ENCODE measurements around the gene RPS10.
"Not testable (repeated sequence)": the region's sequence is repeated elsewhere in the genome, so short reads cannot be mapped to it uniquely, and the experiment has no call there.

RPS10 gene

DNA sequence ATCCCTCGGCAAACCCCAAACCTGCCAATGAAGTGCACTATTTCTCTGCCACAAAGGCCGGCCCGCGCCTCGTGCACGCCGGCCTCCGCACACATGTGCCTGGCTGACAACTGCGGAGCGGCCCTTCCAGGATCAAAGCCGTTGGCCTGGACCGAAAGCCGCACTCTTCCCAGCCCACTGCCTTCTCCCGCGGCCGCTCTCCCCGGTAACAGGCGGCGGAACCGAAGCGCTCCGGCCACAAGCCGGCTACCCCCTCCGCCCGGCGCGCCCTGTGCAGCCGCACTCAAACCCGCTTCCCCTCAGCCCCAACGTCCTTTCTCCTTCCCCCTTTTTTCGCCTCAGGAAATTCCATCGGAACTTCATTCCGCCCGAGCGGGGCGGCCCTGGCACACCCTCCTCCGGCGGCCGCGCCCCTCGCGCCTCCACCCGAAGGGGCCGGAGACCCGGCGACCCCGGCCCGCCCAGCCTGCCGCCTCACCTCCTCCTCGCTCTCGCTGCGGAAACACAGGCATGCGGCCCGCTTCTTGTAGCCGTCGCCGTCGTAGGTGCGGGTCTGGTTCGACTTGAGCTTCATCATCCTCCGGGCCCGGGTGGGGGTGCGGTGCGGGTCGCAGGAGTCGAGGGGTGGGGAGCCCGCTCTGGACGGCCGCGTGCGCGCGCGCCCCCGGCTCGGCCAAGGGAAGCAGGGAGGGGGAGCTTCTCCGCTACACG is 33.9 kb downstream of the RPS10 start:
- peak; percentile 23 to 49 for DNase-seq

DNA sequence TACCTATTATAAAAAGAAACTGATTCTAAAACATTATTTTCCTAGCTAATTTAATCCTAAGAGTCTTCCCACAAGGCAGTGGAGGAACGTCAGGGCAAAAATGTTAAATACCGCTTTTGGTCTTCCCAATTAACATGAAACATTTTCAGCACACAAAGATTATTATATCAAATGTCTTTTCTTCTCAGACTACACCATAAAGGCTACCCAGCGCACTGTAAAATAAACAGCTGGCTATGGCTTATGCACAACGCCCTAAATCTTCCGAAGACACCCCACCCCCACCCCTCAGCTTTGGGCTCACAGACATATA is 34.4 kb downstream of the RPS10 start:
- DNase-seq: no peak

DNA sequence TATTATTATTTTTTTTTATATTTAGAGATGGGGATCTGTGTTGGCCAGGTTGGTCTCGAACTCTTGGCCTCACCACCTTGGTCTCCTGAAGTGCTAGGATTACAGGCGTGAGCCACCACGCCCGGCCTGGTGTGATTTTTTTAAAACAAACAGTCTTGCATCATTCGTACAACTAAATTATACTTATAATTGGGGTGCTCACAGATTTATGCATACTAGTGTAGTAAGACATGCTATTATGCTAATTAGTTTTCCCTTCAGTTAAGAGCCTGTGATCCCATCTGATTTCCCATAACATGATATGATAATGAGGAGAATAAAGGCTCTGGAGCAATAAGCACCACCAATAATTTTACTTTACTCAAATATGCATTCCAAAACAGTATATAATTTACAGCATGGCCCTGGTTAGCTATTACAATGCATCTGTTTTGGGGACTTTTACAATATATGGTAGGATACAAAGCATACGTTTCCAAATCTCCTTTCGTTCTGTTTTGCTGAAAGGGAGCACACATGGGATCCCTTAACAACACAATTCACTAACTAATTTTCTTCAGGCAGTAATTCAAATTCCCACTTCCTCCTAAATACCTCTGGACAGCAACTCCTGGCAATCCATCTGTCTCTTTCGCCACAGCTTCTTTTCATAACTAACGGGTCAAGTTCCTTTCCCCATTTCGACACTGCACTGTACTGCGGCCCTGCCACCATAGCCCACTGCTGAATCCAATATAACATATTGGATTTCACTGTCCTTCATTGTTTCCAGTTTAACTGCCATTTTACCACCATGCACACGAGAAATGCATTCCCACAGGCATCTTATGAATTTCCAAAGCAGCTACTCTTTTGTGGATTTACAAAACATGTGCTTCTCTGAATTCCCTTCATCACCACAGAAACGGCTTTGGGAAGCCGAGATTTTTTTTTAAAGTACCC is 35.1 kb downstream of the RPS10 start:
- peak in 1 of 2 experiments; percentile 15 for DNase-seq

DNA sequence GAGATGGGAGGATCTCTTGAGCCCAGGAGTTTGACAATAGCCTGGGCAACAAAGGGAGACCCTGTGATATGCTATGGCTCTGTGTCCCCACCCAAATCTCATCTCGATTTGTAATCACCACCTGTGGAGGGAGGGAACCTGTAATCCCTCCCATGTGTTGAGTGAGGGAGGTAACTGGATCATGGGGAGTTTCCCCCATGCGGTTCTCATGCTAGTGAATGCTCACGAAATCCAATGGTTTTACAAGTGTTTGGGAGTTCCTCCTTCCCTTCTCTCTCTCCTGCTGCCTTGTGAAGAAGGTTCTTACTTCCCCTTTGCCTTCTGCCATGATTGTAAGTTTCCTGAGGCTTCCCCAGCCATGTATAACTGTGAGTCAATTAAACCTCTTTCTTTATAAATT is 36.8 kb downstream of the RPS10 start:
- DNase-seq: no peak

DNA sequence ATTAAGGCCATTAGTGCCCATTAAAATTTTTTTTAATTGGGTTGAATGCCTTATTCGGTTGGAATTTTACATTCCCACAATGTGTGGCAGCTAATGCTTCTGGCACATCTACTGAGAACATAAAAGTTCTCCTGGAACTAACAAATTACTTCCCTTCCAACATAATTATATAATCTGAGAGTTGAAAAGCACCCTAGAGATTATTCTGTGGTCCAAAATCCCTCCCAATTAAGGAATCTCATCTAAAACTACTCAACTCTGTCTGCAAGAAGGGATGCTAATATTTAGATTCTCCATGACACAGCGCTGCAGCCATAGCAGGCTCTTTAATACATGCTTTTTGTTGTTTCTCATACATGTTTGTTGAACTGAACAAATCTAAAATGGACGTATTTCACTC is 37.4 kb downstream of the RPS10 start:
- no peak for DNase-seq

DNA sequence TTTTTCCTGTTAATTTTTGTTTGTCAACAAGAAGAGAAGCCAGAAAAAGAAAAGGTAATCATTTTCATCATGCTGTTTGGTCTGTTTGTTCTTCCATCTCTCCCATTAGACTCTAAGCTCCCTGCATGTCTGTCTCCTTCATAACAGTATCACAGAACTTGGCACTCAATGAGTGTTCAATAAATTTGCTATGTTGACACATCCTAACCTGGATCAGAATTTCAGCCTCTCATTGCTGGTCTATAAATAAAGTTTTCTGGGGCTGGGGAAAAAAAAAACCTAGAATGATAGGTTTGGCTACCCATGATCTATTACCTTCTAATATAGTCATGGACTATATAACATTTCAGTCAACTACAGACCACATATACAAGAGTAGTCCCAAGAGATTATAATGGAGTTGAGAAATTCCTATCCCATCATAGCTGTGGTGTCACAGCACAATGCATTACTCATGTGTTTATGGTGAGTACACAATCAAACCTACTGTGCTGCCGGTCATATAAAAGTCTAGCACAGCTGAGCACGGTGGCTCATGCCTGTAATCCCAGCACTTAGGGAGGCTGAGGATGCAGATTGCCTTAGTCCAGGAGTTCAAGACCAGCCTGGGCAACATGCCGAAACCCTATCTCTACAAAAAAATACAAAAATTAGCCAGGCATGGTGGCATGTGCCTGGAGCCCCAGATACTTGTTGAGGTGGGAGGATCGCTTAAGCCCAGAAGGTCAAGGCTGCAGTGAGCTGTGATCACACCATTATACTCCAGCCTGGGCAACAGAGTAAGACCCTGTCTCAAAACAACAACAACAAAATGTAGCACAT is 39.3 kb downstream of the RPS10 start:
- no peak for DNase-seq

DNA sequence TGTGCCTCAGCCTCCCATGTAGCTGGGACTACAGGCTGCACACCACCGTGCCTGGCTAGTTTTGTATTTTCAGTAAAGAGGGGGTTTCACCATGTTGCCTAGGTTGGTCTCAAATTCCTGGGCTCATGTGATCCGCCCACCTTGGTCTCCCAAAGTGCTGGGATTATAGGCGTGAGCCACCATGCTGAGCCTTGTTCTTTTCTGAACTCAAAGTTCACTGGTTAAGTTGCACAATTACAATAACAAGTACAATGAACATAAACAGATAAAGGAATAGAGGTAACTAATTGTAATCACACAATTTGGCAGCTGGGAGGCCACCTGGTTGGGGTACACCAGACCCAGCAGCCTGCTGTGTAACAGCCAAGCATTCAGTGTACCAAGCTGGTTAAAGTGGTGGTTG is 40.1 kb downstream of the RPS10 start:
- DNase-seq: no peak

DNA sequence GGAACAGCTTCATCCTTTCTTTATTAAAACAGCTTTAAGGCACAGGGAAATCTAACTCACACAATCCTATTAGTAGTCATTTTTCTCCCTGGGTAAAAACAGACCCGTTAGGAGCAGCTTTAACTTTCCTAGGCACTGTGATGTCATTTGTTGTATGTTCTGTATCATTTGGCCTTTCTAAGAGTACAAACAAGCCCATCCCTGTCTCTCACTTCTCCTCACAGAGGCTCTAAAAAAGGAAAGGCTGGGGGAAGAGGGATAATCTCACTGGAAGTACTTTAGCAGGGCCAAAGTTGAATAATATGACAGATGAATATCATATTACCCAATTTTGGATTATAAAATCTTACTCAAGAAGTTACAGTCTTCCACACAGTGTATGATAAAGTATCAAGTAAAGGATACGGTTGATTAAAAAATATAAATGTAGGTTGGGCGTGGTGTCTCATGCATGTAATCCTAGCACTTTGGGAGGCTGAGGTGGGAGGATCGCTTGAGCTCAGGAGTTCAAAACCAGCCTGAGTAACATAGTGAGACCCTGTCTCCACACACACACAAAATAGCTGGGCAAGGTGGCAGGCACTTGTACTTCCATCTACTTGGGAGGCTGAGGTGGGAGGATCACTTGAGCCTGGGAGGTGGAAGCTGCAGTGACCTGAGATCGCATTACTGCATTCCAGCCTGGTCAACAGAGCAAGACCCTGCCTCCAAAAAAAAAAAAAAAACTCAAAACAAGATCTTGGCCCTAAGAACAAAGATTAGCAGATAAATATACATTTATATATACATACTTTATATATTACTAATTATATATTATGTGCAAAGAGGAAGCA is 41.3 kb downstream of the RPS10 start:
- no peak for DNase-seq

DNA sequence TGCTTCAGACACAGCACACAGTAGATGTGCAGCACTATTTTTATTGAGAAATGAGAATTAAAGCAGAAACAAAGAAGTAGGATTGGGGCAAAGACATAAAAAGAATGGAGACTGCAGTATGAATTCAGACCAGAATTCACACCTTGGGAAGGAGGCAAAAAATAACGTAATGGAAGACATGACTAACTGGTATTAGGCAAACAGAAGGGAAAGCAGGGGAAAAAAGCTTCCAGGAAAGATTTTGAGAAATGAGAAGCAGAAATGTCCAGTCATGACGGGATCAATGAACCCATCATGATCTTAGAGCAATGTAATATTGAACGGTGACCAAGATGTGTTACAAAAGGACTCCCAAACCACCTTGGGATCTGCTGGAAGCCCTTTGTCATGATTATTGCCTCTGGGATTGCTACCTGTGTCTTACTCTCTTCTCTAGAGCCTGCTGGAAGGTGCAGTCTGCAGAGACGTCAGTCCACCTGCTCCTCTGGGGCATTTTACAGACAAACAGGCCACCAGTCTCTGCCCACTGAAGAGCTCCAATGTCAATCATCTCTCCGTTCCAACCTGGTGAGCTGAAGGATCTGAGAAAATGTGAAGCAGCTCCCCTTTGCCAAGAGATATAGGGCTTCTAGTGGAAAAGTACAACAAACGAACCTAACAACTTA is 42.1 kb downstream of the RPS10 start:
- no peak for DNase-seq

DNA sequence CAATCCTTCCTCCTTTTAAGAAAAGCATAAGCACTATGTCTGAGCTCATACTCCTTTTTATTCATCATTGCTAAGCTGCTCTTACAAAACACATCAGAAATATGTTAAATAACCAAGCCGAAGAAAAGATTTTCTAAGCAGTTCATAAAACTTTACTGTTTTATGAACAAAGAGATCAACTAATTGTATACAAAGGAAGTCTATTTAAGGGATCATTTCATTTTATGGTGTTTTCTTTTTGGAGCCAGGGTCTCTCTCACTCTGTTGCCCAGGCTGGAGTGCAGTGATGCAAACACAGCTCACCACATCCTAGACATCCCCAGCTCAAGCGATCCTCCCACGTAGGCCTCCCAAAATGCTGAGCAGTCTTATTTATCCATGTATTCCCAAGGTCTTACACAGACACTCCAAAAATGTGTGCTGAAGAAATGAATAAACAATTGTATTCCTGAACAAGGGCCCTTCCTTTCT is 42.7 kb downstream of the RPS10 start:
- DNase-seq: no peak

DNA sequence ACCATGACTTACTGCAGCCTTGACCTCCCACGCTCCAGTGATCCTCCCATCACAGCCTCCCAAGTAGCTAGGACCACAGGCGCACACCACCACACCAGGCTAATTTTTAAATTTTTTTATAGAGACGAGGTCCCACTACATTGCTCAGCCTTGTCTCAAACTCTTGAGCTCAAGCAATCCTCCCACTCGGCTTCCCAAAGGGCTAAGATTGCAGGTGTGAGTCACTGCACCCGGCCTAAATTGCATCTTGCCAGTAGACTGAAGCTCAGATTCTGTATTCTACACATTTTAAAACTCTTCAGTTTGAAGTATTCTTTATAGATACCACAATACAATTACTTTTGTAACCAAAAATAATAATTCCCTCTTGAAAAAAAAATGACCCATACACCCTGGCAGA is 44.8 kb downstream of the RPS10 start:
- DNase-seq: no peak

DNA sequence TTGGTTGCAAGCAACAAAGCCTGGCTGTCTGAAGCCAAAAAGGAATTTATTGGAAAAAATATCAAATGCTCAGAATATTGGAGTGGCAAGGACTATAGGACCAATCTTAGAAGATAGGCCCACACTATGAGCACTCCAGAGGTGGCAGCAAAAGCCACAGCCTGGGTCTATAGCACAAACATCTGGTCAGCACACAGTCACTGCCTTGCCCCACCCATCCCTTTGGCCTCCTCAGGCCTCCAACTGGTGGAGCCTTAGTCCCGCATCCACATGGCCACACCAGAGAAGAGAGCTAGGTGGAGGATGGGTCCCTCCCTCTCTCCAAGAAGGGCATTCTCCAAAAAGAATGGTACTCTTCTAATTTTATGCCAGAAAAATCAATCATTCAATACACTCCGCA is 47.4 kb downstream of the RPS10 start:
- DNase-seq: no peak

DNA sequence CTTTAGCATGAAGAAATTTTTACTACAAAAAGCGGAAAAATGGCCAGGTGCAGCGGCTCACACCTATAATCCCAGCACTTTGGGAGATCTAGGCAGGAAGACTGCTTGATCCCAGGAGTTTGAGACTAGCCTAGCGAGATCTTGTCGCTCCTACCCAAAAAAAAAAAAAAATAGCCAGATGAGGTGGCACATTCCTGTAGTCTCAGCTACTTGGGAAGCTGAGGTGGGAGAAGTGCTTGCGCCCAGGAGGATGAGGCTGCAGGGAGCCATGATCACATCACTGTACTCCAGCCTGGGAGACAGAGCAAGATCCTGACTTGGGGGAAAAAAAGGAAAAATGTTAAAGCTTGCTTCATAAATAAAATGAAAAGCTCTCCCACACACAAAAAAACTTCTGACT is 47.9 kb downstream of the RPS10 start:
- DNase-seq: no peak

DNA sequence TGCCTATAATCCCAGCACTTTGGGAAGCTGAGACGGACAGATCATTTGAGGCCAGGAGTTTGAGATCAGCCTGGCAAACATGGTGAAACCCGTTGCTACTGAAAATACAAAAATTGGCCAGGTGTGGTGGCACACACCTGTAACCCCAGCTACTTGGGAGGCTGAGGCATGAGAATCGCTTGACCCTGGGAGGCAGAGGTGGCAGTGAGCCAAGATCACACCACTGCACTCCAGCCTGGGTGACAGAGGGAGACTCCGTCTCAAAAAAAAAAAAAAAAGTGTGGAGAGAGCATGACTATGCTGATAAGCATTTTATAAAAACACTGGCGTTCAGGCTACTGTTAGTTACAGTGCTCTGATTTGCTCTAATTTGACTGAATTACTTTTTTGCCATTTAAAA is 48.3 kb downstream of the RPS10 start:
- not testable (repeated sequence) for DNase-seq

DNA sequence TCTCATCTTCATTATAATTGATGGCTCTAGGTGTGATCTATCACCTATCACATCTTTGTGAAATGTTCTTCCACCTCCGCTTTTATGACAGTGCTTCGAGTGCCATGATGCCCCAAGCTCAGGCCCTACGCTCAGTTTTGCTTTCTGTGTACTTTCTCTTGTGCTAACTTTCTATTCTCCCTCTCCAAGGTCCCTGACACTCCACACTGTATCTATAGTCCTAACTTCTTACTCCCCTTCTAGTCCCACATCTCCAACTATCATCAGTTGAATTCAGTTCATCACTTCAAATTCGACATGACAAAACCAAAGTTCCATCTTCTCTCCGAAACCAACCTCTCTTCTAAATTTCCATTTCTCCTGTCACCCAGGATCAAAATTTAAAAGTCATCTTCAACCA is 50.0 kb downstream of the RPS10 start:
- no peak for DNase-seq

DNA sequence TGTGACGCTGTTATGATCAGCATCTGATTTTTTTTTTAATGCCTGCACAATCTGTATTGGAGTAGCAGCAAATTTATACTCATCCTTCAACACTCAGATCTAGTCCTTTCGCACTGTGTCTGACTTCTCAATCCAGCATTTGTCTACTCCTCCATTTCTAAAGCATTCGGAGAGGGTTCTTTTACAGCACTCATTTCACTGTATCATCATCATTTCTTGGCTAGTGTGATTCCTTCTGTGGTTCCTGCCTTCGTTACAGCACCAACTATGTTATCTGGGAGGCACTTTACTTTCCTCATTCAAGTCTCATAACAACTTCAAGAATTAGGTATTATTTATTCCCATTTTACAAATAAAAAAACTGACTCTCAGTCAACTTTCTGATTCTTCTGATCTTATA is 51.4 kb downstream of the RPS10 start:
- DNase-seq: no peak

DNA sequence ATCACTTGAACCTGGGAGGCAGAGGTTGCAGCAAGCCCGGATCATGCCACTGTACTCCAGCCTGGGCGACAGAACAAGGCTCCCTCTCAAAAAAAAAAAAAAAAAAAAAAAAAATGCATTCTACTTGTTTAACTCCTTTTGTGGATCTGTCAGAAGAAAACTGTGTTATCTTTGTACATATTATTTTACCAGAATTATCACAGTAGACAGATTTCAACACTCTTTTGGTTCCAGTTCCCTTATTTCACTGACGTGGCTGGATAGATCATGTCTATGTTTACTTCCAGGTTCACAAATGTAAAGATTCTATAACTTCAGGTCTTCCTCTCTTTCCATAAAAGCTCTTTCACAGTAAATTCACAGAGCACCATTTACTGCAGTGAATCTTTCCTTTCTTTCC is 51.8 kb downstream of the RPS10 start:
- DNase-seq: no peak

DNA sequence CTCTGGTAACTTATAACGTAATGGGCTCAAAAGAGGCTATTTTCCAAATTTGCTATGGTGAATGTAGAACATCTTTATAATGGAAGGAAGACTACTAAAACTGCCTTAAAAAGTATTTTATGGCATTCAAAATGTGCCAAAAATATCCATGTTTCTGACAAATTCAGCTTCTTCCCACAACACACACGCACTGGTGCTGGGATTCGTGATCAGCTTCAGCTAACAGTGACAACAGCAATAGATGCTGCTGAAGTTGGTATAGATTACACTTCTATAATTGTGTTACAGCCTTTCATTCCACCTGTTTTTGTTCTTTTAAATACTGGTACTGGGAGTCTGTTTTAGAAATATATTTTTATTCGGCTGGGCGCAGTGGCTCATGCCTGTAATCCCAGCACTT is 52.4 kb downstream of the RPS10 start:
- no peak for DNase-seq

DNA sequence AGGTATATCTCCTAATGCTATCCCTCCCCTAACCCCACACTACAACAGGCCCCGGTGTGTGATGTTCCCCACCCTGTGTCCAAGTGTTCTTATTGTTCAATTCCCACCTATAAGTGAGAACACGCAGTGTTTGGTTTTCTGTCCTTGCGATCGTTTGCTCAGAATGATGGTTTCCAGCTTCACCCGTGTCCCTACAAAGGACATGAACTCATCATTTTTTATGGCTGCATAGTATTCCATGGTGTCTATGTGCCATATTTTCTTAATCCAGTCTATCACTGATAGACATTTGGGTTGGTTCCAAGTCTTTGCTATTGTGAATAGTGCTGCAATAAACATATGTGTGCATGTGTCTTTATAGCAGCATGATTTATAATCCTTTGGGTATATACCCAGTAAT is 54.0 kb downstream of the RPS10 start:
- not testable (repeated sequence) for DNase-seq

DNA sequence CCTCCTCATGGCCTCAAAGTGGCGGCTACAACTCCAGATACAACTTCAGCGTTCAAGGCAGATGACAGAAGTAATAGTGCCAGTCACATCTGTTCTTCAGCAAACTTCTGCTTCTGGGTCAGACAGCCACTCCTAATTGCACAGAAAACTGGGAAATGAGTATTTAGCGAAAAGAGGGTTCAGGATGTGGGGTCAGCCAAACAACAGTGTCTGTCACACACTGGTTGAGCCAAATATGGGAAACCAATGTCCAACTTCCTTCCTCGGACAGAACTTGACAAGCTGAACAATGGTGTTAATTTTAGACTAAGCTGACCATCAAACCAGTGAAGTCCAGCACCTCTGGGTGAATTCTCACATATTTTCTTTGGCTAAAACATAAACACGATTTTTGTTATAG is 55.5 kb downstream of the RPS10 start:
- DNase-seq: no peak

DNA sequence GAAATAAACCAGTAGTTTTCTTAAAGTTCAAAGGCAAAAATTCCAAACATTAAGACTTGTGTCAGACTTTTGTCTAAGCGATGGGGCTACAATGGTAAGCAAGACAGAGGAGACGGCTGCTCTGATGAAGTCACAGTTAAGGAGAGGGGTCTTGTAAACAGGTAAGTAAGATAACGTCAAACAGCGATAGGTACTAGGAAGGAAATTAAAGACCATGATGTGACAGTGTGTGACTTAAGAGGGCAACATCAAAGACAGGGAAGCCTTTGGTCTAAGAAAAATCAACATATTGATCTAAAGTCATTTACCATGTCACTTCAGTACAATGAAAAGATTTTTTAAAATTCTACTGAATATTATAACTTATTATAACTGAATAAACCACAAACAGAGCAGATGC is 56.5 kb downstream of the RPS10 start:
- DNase-seq: no peak

All from NCI-H187 (cell line).